K562 (cell line): Measurements from ENCODE around the gene BACE2. TPM values are rescaled to one million over a fixed set of nuclear protein-coding genes. Genes with fewer than 3 reads are reported as not detected.

Experiments used
- CEBPG ChIP-seq, 3 experiments: fragments of 200-800 bp in 1 of 3; sonication (Bioruptor generic) in 1 of 3; sonication (generic) in 1 of 3; formaldehyde crosslinking in 1 of 3; IDR thresholded peaks in 2 of 3; conservative IDR thresholded peaks in 1 of 3; 2 replicates each; pipeline versions ENCODE4 v1.6.1 to v1.8.0; 2016 to 2022; ENCODE audit warnings: missing compliant biosample characterization in 2 of 3, missing genetic modification characterization in 2 of 3, mild to moderate bottlenecking in 1 of 3, missing genetic modification reagents in 1 of 3
- EP400 ChIP-seq: fragments of 450-650 bp; IDR thresholded peaks from 2 replicates; pipeline ENCODE4 v1.6.1; 2017; ENCODE audit warnings: antibody characterized with exemption, mild to moderate bottlenecking, moderate library complexity
- ETV1 ChIP-seq: fragments of 450-650 bp; conservative IDR thresholded peaks from 2 replicates; pipeline ENCODE4 v1.6.1; 2016; ENCODE audit warnings: missing genetic modification characterization, control low read depth, low read depth, missing compliant biosample characterization
- MTF1 ChIP-seq: fragments of 250-450 bp; sonication (Bioruptor Pico); IDR thresholded peaks from 2 replicates; pipeline ENCODE4 v1.9.0; 2021; ENCODE audit warnings: moderate library complexity, mild to moderate bottlenecking, inconsistent platforms, borderline replicate concordance
- NONO ChIP-seq, 2 experiments: fragments of 200-400 bp in 1 of 2; fragments of 450-650 bp in 1 of 2; formaldehyde crosslinking in 1 of 2; IDR thresholded peaks; 2 replicates each; pipeline ENCODE4 v1.6.1; 2017; ENCODE audit warnings: low read depth in 2 of 2, mild to moderate bottlenecking in 2 of 2, moderate library complexity in 2 of 2, low read length in 1 of 2
- PTRF ChIP-seq: fragments of 450-650 bp; IDR thresholded peaks from 2 replicates; pipeline ENCODE4 v1.6.1; 2016; ENCODE audit warnings: mild to moderate bottlenecking, missing genetic modification characterization, missing compliant biosample characterization
- RBM25 ChIP-seq: fragments of 200-400 bp; formaldehyde crosslinking; IDR thresholded peaks from 2 replicates; pipeline ENCODE4 v1.6.1; 2018; ENCODE audit warnings: low read length, low read depth, moderate library complexity; ENCODE audit not compliant: severe bottlenecking
- SMARCE1 ChIP-seq: fragments of 450-650 bp; IDR thresholded peaks from 2 replicates; pipeline ENCODE4 v1.7.1; 2016; ENCODE audit warnings: mild to moderate bottlenecking
- SP1 ChIP-seq: sonication (generic); formaldehyde crosslinking; IDR thresholded peaks from 2 replicates; pipeline ENCODE4 v1.8.1; 2022; ENCODE audit warnings: mild to moderate bottlenecking, missing genetic modification reagents
- YY1 ChIP-seq, 3 experiments: IDR thresholded peaks; 2 replicates each; pipeline ENCODE4 v1.6.1; 2011; ENCODE audit warnings: low read length in 2 of 3, mild to moderate bottlenecking in 2 of 3, moderate library complexity in 2 of 3, borderline replicate concordance in 1 of 3, control low read depth in 1 of 3, low read depth in 1 of 3; ENCODE audit not compliant: insufficient read depth in 3 of 3, insufficient replicate concordance in 2 of 3, control insufficient read depth in 1 of 3, insufficient read length in 1 of 3; ENCODE audit errors: extremely low read depth in 1 of 3
- ZNF224 ChIP-seq: sonication (generic); formaldehyde crosslinking; IDR thresholded peaks from 2 replicates; pipeline ENCODE4 v1.8.0; 2022; ENCODE audit warnings: mild to moderate bottlenecking, missing genetic modification reagents
- ZNF232 ChIP-seq: sonication (generic); formaldehyde crosslinking; IDR thresholded peaks from 2 replicates; pipeline ENCODE4 v1.8.0; 2022; ENCODE audit warnings: mild to moderate bottlenecking, missing genetic modification reagents
- ZNF263 ChIP-seq: sonication (generic); formaldehyde crosslinking; IDR thresholded peaks from 2 replicates; pipeline ENCODE4 v1.8.0; 2022; ENCODE audit warnings: mild to moderate bottlenecking, missing genetic modification reagents, borderline replicate concordance
- ZNF699 ChIP-seq: fragments of 250-450 bp; sonication (Bioruptor Pico); IDR thresholded peaks from 2 replicates; pipeline ENCODE4 v1.8.0; 2021; ENCODE audit warnings: mild to moderate bottlenecking, moderate library complexity; ENCODE audit not compliant: insufficient replicate concordance
- polyA plus RNA-seq, 8 experiments: library from polyadenylated mRNA; depleted of rRNA in 4 of 8; stranded (reverse) in 5 of 8; unstranded in 3 of 8; fragments of >200 nt; fragmentation: Nextera tagmentation in 2 of 8; fragmentation: Illumina TruSeq in 1 of 8; extraction: Ambion mirVana in 2 of 8; extraction: Trizol in 1 of 8; gene quantifications; 2 replicates each; pipeline versions ENCODE4 v1.2.1 to v1.2.3, GENCODE V29; 2011 to 2014; ENCODE audit warnings: inconsistent platforms in 1 of 8, missing spikeins in 1 of 8
- total RNA-seq, 7 experiments: library from RNA; depleted of rRNA in 6 of 7; stranded (reverse); fragments of >200 nt in 6 of 7; fragmentation: Illumina TruSeq in 2 of 7; extraction: Trizol in 2 of 7; gene quantifications; 2 replicates each; pipeline versions ENCODE4 v1.2.1 to v1.2.3, GENCODE V29; 2011 to 2021; ENCODE audit warnings: low replicate concordance in 1 of 7
- TF ChIP-seq, protein P1 (sequence below), 3 experiments: IDR thresholded peaks in 2 of 3; conservative IDR thresholded peaks in 1 of 3; 2 replicates each; pipeline ENCODE4 v1.5.1; 2011 to 2012; ENCODE audit warnings: low read length in 3 of 3, mild to moderate bottlenecking in 3 of 3, control low read depth in 2 of 3, improper control_type of control experiment in 1 of 3, inconsistent platforms in 1 of 3, low read depth in 1 of 3, mixed read lengths in 1 of 3, moderate library complexity in 1 of 3; ENCODE audit not compliant: insufficient read depth in 2 of 3
- TF ChIP-seq, protein P2 (sequence below): fragments of 250-450 bp; sonication (Bioruptor Pico); IDR thresholded peaks from 2 replicates; pipeline ENCODE4 v1.4.0; 2020; ENCODE audit warnings: mild to moderate bottlenecking
- TF ChIP-seq, protein P3 (sequence below): fragments of 250-450 bp; sonication (Bioruptor Pico); IDR thresholded peaks from 2 replicates; pipeline ENCODE4 v1.5.0; 2021
- TF ChIP-seq, protein P4 (sequence below): fragments of 450-650 bp; IDR thresholded peaks from 2 replicates; pipeline ENCODE4 v1.6.1; 2017; ENCODE audit warnings: mild to moderate bottlenecking, moderate library complexity

The BACE2 gene
- total and polyA plus RNA-seq, 9 of the 15 experiments (the other 6 are each of a cell fraction or from before 2014, with no cell fraction given) = 0.05 to 0.24 (median 0.15) TPM; not detected in 2

DNA sequence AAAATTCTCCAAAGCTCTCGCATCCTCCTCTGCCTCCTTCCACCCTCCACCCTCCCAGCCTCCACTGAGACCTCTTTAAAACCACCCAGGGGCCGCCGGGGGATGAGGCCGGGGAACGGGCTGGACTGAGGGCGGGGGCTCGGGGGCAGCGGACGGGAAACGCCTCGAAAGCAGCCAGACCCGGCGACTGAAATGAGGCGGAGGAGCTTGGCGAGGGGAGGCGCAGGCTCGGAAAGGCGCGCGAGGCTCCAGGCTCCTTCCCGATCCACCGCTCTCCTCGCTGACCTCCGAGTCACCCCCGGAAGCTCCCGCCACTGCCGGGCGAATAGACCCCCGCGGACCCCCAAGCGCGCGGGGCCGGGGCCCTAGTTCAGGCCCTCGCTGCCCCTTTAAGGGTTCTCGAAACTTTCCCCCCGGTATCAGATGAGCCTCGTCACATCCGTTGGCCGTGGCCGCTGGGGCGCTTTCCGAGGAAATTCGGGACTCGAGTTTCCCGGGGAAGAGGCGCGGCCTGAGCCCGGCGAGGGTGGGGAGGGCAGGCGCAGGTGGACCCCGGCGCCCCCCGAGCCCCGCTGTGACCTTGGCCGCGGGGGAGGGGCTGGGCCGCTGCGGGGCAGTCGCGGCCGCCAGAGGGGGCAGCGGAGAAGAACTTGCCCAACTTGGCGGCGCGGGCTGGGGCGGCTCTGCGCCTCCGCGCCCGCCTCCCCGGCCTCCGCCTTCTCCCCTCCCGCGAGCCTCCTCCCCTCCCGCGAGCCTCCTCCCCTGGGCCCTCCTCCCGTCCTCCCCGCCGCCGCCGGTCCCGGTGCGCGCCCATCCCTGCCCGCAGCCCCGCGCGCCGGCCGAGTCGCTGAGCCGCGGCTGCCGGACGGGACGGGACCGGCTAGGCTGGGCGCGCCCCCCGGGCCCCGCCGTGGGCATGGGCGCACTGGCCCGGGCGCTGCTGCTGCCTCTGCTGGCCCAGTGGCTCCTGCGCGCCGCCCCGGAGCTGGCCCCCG is at the start of gene BACE2 (continued):
- no peak for TF ChIP-seq MTF1
- TF ChIP-seq EP400 = no peak
- peak; percentile 47; the same call in 1 of the 2 replicates for TF ChIP-seq ZNF263 (CRISPR knock-in tag)
- no peak for TF ChIP-seq ZNF224 (CRISPR knock-in tag)
- TF ChIP-seq, protein P1, sequence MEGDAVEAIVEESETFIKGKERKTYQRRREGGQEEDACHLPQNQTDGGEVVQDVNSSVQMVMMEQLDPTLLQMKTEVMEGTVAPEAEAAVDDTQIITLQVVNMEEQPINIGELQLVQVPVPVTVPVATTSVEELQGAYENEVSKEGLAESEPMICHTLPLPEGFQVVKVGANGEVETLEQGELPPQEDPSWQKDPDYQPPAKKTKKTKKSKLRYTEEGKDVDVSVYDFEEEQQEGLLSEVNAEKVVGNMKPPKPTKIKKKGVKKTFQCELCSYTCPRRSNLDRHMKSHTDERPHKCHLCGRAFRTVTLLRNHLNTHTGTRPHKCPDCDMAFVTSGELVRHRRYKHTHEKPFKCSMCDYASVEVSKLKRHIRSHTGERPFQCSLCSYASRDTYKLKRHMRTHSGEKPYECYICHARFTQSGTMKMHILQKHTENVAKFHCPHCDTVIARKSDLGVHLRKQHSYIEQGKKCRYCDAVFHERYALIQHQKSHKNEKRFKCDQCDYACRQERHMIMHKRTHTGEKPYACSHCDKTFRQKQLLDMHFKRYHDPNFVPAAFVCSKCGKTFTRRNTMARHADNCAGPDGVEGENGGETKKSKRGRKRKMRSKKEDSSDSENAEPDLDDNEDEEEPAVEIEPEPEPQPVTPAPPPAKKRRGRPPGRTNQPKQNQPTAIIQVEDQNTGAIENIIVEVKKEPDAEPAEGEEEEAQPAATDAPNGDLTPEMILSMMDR (IDR thresholded peaks at IDR 0.05 in 2 of 3, conservative IDR thresholded peaks at IDR 0.05 in 1 of 3; ENCODE audit: insufficient read depth in 2 of 3, low read depth in 1 of 3, low read length in 3 of 3) = peak; percentile 42 to 62 (median 43); a peak in 5 of 6 replicates
- TF ChIP-seq RBM25 = peak; percentile 18
- no peak for TF ChIP-seq SMARCE1
- no peak for TF ChIP-seq SP1 (CRISPR knock-in tag)
- TF ChIP-seq YY1 (IDR thresholded peaks at IDR 0.05; ENCODE audit: borderline replicate concordance in 1 of 3, control insufficient read depth in 1 of 3, extremely low read depth in 1 of 3, insufficient read depth in 3 of 3, insufficient read length in 1 of 3, insufficient replicate concordance in 2 of 3, low read depth in 1 of 3, low read length in 2 of 3) = peak in 1 of 3 experiments; percentile 20
- 0 out of 2 replicates have a peak, but pooled peaks have one; percentile 13 for TF ChIP-seq ETV1 (tag)
- no peak for TF ChIP-seq NONO (IDR thresholded peaks at IDR 0.05; ENCODE audit: low read depth in 2 of 2, low read length in 1 of 2)
- no peak for TF ChIP-seq ZNF232
- TF ChIP-seq, protein P2, sequence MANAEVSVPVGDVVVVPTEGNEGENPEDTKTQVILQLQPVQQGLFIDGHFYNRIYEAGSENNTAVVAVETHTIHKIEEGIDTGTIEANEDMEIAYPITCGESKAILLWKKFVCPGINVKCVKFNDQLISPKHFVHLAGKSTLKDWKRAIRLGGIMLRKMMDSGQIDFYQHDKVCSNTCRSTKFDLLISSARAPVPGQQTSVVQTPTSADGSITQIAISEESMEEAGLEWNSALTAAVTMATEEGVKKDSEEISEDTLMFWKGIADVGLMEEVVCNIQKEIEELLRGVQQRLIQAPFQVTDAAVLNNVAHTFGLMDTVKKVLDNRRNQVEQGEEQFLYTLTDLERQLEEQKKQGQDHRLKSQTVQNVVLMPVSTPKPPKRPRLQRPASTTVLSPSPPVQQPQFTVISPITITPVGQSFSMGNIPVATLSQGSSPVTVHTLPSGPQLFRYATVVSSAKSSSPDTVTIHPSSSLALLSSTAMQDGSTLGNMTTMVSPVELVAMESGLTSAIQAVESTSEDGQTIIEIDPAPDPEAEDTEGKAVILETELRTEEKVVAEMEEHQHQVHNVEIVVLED (CRISPR knock-in tag) = 0 out of 2 replicates have a peak, but pooled peaks have one; percentile 12
- no peak for TF ChIP-seq PTRF (tag)
- TF ChIP-seq, protein P3, sequence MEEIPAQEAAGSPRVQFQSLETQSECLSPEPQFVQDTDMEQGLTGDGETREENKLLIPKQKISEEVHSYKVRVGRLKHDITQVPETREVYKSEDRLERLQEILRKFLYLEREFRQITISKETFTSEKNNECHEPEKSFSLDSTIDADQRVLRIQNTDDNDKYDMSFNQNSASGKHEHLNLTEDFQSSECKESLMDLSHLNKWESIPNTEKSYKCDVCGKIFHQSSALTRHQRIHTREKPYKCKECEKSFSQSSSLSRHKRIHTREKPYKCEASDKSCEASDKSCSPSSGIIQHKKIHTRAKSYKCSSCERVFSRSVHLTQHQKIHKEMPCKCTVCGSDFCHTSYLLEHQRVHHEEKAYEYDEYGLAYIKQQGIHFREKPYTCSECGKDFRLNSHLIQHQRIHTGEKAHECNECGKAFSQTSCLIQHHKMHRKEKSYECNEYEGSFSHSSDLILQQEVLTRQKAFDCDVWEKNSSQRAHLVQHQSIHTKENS (CRISPR knock-in tag) = no peak
- TF ChIP-seq ZNF699 (CRISPR knock-in tag) = no peak
- no peak for TF ChIP-seq CEBPG (CRISPR knock-in tag; IDR thresholded peaks at IDR 0.05)
- TF ChIP-seq CEBPG (tag; conservative IDR thresholded peaks at IDR 0.05 in 1 of 2, IDR thresholded peaks at IDR 0.05 in 1 of 2) = peak in 1 of 2 experiments; percentile 37; a peak in 1 of 4 replicates
- TF ChIP-seq, protein P4, sequence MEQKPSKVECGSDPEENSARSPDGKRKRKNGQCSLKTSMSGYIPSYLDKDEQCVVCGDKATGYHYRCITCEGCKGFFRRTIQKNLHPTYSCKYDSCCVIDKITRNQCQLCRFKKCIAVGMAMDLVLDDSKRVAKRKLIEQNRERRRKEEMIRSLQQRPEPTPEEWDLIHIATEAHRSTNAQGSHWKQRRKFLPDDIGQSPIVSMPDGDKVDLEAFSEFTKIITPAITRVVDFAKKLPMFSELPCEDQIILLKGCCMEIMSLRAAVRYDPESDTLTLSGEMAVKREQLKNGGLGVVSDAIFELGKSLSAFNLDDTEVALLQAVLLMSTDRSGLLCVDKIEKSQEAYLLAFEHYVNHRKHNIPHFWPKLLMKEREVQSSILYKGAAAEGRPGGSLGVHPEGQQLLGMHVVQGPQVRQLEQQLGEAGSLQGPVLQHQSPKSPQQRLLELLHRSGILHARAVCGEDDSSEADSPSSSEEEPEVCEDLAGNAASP = no peak
